Effector CD4-positive, alpha-beta T cell (primary cell): Measurements from ENCODE around the gene ABCA3.
"Not testable (repeated sequence)": the region's sequence is repeated elsewhere in the genome, so short reads cannot be mapped to it uniquely, and the experiment has no call there.

Experiments
- DNase-seq: peaks from one replicate; pipeline ENCODE4 v3.0.0-alpha.2; 2020

The ABCA3 gene

DNA sequence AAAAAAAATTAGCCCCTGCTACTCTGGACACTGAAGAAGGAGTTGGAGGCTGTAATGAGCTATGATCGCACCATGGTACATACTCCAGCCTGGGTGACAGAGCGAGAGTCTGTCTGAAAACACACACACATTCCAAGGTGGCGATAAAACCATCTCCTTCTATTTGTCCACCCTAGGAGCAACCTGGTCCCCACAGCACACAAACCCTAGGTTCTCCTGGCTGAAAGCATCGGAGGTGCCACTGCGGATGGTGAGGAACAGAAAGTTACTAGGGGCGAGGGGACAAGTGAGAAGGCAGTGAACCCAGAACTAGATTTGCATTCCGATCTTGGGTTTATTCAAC is 87.8 kb downstream of the ABCA3 start:
- DNase-seq, result no peak

DNA sequence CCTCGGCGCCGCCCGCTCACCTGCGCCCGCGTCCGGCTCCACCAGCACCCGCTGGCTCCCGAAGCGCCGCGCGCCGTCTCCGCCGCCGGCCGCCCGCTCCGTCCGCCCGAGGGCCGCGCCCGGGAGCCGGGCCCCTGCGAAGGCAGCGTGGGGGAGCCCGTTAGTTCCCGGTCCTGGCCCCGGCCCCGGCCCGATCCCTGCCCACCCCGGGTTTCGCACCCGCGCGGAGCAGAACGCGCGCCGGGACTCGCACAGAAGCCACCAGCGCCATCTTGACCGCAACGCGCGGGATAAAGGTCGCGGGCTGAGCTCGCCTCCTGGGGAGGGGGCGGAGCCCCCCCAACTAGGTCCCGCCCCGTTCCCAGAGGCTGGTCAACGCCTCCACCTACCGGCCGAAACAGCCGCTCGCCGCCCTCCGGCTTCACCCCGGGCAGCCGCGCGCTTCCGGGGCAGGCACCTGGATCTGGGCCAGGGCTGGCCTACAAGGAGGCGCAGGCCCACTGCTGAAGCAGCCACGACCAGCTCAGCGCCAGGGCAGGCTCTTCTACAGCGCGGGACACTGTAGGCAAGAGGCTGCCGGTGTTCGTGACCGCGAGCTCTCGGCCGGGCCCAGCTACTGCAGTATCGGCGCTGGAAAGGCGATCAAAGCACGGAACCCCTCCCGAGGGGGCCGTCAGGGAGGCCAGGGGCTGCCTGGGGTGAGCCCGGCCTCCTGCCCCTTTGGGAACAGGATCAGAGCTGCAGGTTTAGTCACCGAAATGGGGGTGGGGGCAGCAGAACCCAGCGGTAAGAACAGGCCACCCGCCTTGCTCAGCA is 89.0 kb downstream of the ABCA3 start, which contains the start of gene ECI1:
ECI1 (minus strand) TSS at position 292 of the 816 bp plus-strand sequence; CDS start at position 271, 21 bp downstream.
- peak; percentile 62 for DNase-seq

DNA sequence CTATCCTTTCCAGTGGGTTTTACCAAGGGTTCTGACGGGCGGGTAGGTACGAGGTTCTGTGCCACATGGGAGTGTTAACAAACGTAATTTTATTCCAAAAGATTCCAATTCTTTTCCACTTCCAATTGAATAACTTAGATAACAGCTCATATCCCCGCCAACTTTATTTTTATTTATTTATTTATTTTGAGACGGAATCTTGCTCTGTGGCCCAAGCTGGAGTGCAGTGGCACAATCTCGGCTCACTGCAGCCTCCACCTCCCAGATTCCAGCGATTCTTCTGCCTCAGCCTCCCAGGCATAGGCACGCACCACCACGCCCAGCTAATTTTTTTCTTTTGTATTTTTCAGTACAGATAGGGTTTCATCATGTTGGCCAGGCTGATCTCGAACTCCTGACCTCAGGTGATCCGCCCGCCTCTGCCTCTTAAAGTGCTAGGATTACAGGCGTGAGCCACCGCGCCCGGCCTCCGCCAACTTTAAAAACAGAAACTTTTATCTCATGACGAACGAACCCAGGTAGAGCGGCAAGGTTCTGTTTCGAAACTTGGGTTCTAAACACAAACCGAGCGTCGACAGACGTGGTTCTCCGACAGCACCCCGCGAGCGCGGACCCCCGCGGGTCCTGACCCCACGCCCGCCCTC is 89.8 kb downstream of the ABCA3 start:
- peak; percentile 16 for DNase-seq

DNA sequence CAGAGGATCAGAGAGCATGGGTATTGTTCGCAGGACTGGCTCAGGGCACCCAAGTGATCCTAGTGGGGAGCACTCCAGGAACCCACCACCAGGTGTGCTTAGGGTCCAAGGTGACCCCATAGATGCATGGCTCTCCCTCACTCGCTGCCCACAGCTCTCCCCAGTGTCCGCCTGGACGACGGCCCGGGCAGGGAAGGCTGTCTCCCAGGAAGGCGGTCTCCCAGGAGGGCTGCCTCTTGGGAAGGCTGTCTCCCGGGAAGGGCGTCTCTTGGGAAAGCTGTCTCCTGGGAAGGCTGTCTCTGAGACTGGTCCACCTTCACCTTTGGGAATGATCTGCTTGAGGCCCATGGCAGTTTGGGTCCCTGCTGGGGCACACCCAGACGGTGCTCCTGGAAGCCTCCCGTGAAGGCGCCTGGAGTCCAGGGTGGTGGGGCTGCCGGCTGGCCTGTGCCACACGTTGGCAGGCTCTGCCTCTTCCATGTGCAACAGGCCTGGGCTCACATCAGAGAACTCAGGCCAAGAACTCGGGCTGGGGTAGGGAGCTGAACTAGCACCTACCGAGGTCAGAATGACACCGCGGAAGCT is 94.1 kb downstream of the ABCA3 start:
- no peak for DNase-seq

DNA sequence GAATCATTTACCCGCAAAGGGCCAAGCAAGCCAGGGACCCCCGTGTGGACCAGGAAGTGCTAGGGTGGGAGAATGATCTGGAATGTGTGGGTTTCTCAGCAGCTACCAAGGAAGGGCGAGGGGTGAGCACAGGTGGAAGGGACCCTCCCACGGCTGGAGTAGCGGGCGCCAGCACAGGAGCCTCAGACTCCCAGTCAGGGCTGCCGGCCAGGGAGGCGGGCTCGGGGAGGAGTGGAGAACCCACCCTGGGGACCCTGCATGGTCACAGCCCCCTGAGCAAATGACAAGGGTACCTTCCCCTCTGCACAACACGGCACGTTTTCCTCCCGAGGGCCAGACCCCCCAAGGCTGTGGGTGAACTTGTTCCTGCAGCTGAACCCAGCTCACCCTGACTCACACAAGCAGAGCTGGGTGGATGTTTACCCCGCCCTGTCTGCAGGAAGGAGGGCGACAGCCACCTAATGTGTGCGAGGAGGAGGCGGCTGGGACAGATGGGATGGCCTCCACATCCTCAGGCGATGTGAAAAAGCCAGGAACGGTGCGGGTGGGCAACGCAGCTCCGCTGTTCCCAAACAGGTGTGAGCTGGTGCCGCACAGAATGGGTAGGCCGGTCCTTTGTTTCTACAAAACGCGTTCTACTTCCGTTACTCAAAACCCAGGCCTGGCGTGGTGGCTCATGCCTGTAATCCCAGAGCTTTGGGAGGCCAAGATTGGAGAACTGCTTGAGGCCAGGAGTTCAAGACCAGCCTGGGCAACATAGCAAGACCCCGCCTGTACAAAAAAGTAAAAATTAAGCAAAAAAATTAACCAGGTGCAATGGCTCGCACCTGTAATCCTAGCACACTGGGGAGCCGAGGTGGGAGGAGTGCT is 95.4 kb downstream of the ABCA3 start:
- no peak for DNase-seq

DNA sequence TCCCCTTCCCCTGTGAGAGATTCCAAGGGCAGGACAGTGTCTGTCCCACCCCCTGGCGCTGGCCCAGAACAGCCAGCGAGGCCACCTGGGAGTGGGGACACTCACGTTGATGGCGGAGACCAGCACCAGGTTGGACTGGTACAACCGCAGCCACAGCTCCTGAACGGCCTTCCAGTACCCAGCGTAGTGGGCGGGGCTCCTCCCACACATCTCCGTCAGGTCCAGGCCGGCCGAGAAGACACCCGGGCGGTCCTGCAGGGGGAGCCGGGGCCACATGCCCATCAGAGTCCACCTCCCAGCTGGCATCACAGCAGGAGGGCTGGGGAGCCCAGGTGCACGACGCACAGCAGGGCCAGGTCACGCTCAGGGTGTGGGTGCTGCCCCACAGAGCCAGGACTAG is 96.2 kb downstream of the ABCA3 start:
- DNase-seq, result no peak

DNA sequence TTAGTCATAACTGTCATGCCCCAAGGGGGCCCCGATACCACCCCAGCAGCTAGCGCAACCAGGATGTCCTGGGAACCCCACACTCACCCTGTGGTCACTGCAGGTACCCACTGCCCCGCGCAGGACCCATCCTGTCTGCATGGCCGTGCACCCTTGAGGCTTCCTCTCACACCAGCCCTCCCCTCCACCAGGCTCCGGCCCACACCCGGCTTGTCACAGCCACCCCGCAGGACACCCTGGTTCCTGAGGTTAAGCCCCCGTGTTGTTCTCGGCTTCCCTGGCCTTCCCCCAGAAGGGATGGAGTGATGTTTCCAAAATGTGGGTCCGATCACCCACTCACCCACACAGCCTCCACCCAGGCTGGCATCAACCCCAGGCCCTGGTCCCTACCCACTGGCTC is 96.7 kb downstream of the ABCA3 start:
- no peak for DNase-seq

DNA sequence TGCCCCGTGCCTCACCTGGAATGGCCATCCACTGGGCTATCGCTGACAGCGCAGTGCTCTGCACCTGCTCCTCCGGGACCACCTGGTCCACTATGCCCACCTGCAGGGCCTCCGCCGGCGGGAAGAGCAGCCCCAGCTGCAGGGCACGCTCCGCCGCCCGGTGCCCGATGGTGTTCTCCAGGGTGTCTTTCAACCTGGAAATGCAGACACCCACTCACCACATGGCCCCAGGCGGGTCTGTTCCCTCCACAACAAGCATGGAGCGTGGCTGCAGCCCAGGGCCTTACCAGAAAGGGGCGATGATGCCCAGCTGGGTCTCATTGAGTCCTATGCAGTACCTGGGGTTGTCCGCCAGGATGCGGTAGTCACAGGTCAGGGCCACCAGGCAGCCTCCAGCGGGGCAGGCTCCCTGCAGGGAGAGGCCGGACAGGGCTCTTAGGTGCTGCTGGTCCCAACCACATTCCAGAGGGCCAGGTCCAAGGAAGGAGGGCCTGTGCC is 97.4 kb downstream of the ABCA3 start:
- no peak for DNase-seq

DNA sequence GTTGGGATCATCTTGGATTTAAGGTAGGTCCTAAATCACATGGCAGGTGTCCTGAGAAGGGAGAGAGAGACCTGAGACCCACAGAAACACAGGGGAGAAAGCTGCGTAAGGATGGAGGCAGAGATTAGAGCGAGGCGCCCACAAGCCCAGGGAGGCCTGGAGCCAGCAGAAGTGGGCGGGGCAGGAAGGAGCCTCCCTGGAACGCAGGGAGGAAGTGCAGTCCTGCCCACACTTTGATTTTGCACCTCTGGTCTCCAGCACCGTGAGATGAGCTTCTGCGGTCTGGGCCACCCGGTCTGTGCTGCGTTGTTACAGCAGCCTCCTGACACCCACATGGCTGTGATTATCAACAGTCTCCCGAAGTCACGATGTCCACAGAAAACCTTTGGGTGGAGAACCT is 97.9 kb downstream of the ABCA3 start:
- no peak for DNase-seq

DNA sequence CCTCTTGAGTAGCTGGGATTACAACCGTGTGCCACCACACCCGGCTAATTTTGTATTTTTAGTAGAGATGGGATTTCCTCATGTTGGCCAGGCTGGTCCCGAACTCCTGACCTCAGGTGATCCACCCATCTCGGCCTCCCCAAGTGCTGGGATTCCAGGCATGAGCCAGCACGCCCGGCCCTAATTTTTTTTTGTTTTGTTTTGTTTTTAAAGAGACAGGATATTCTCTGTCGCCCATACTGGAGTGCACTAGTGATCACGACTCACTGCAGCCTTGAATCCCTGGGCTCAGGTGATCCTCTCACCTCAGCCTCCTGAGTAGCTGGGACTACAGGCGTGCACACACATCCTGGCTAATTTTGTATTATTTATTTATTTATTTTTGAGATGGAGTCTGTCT is 100.2 kb downstream of the ABCA3 start:
- DNase-seq, result not testable (repeated sequence)

DNA sequence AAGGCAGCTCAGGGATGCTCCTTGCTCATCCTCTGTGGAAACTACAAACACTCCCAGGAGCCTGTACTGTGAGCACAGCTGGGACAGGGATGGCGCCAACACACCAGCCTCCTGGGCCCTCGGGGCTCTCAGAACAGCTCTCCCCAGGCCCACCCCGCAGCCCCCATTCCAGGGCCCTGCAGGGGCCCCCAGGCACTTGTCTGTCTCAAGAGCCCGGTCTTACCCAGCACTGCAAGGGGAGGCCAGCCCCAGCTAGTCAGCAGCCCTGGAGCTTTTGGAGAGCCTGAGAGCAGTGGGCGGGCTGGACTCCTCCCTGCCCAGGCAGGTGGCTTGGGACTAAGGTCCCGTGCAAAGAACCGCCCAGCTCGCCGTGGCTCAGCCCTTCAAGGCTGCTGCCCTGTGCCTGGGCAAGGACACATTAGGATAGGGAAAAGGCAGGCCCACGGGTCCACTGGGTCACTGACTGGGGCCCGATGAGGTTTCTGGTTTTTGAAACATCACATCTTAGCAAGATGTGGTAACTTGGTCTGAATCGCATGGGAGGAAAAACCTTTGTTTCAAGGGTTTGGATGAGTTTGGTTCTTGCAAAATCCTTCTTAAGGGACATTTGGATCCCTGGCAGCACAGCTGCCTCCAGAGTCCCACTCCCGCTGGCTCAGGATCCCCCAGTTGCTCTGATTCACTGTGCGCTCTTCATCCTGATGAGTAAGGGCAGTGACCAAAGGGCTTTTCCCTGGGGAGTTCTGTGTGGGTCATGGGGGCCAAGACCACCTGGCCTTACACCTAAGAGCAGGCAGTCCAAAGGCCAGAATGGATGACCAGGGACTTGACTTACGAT is 101.5 kb downstream of the ABCA3 start:
- DNase-seq, result no peak

DNA sequence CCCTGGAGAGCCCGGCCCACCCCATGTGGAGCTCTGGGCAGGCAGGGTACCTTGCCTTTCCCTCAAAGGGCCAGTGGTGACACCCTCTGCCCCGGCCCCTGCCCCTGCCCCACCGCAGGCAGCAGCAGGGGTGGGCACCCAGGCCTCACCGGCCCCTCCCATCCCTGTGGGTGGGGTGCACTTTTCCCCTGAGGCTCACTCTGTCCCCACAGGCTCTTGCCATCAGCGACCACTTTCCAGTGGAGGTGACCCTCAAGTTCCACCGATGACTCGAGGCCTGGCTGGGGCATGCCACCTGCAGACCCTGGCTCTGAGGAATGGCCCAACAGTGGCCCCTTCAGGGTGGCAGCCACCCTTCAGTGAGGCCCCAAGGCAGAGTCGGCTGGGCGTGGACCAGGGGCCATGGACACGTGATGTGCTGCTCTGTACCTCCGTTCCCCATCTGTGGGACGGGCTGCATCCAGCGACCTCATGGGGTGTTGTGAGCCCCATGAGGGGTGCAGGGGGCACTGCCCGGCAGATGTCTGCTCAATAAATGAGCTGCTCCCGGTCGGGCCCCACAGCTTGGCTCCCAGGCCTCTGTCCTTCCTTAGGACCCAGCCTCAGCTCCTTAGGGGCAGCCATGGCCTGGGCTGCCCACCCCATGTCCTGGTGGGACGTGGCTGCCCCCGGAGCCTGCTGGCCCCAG is 102.2 kb downstream of the ABCA3 start:
- no peak for DNase-seq

DNA sequence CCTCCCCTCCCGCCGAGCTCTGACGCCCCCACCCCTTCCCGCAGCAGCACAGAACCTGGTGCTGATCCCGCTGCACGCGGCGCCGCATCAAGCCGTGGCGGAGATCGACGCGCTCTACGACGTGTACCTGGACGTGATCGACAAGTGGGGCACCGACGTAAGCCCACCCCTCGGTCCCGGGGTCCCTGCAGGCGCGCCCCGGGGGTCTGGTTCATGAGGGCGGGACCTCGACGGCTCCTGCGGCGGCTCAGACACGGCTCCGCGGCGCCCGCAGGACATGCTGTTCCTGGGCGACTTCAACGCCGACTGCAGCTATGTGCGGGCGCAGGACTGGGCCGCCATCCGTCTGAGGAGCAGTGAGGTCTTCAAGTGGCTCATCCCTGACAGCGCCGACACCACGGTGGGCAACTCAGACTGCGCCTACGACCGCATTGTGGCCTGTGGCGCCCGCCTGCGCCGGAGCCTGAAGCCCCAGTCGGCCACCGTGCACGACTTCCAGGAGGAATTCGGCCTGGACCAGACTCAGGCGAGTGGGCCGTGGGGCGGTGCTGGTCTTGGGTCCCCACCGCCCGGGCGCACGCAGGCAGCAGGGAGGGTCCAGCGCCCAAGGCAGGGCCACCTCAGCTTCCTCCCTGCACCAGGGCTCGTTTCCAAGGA is 102.9 kb downstream of the ABCA3 start:
- no peak for DNase-seq

DNA sequence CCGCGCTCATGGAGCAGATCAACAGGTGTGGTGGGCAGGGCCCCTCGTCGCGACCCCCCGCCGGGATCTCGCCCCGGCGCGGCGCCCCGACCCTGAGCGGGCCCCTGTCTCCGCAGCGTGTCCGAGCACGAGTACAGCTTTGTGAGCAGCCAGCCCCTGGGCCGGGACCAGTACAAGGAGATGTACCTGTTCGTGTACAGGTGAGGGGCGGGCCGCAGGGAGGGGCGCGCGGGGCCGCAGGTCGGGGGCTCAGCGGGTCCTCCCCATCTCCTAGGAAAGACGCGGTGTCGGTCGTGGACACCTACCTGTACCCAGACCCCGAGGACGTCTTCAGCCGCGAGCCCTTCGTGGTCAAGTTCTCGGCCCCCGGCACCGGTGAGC is 103.4 kb downstream of the ABCA3 start:
- no peak for DNase-seq

DNA sequence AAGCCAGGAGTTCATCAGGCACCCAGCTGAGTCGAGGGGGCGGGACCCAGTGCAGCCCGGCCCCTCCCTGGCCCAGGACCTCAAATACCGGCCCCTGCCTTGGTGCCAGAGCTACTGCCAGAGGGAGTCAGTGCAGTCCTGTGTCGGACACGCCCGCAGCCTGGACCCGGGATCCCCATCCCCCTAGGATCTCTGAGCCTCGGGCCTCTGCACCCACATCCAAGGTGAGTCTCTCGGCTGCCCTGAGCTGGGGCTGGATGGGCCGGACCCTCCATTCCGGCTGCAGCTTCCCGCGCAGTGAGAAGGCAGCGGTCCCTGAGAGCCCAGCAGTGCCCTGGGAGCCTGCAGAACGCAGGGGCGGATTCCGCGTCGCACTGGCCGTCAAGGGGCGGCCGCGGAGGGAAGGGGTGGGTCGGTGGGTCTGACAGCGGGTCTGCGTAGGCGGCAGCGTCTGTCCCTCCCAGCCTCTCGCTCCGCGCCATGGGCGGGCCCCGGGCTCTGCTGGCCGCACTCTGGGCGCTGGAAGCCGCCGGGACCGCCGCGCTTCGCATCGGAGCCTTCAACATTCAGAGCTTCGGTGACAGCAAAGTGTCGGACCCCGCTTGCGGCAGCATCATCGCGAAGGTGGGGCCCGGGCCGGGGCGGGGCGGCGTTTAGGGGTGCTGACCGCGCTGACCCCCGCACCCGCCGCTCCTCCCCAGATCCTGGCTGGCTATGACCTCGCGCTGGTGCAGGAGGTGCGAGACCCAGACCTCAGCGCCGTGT is 104.0 kb downstream of the ABCA3 start, which contains the start of gene DNASE1L2:
DNASE1L2 (plus strand) TSS at position 108 of the 765 bp plus-strand sequence; CDS start at position 481, 373 bp downstream.
- no peak for DNase-seq

DNA sequence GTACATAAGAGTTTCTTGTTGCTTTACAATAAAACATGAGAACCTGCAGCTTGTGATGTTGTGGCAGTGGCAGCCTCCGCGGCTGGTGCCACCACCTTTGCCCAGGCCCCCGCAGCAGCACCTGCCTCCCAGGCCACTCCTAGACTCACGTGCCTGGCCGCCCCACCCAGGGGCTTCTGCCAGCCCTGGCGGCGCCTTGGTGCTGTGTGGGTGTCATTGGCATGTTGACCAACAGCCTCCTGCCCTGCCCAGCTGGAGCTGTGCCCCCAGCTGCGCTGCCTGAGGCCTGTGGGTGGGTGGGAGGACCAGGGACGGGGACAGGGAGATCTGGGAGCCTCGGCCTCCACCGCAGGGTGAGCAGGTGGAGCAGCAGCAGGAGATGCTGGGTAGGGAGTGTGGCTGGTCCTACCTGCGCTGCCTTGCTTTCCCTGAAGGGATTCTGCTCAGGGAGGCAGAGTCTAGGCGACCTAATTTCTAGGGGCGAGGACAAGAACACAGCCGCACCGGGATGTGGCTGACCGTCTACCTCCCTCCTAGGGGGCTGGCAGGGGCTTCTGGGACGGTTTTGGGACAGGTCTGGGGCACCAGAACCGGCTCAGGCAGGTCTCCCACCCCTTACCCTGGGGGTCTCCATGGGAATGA is 104.7 kb downstream of the ABCA3 start:
- no peak for DNase-seq

DNA sequence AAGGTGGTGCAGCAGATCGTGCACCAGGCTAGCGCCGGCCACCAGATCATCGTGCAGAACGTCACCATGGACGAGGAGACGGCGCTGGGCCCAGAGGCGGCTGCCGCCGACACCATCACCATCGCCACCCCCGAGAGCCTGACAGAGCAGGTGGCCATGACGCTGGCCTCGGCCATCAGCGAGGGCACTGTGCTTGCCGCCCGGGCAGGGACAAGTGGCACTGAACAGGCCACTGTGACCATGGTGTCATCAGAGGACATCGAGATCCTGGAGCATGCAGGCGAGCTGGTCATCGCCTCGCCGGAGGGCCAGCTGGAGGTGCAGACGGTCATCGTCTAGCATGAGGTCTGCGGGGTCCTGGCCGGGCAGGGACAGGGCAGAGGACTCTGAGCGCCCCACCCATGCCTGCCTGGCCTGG is 105.3 kb downstream of the ABCA3 start:
- DNase-seq, result no peak

DNA sequence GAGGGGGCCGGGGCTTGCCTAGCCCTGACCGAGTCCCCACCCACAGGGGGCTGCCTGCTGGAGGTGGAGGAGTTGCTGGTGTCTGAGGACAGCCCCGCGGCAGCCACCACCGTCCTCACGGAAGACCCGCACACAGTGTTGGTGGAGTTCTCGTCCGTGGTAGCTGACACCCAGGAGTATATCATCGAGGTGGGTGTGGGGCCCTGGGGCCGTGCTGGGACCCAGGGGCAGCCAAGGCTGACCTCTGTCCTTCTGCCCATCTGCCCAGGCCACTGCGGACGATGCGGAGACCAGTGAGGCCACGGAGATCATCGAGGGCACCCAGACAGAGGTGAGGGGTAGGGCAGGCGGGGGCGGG is 105.7 kb downstream of the ABCA3 start:
- no peak for DNase-seq
